ENCODE data around the gene ARHGAP24. TPM values are rescaled to one million over a fixed set of nuclear protein-coding genes. Genes with fewer than 3 reads are reported as not detected.

Gene ARHGAP24
- total and polyA plus RNA-seq, 2 of the 13 experiments (the other 11 are each of a cell fraction or from before 2014, with no cell fraction given), result 0.07 to 0.55 TPM

- POLR2A ChIA-PET, result no interaction called here
- ATAC-seq, result no peak
- H3K4me2 ChIP-seq (ENCODE audit: low read depth, low read length), result no peak overlapping the region
Observed at GRCh38 chr4:85939595-85939994, 464.6 kb downstream of the ARHGAP24 start.

GRCh38 chr4:85940151-85940550, 465.2 kb downstream of the ARHGAP24 start:
- H3K4me1 ChIP-seq (ENCODE audit: insufficient read depth, low read length), result peaks cover 12% of the 10 kb centered on the region
- H3K27me3 ChIP-seq (ENCODE audit: control insufficient read depth in 1 of 2, insufficient read depth in 2 of 2, low read length in 2 of 2), result no peaks in the 10 kb centered on the region; a peak in 1 of 5 replicates
- no peak for TF ChIP-seq TFDP2 (CRISPR knock-in tag; IDR thresholded peaks at IDR 0.05)
- BruUV-seq (replicated peaks), result no TSS peak
- ChIA-PET POLR2A (no interaction called here), CTCF (ENCODE audit: low intra/inter-chr PET ratio, low total read pairs) (no interaction called here)
- no peak overlapping the region for H2AFZ ChIP-seq (ENCODE audit: low read length)
- no peaks in the 10 kb centered on the region for H3K9me3 ChIP-seq (ENCODE audit: low read length)
- no peak overlapping the region for H3K4me3 ChIP-seq (replicated peaks in 1 of 3; ENCODE audit: insufficient read depth in 1 of 3, low read depth in 2 of 3, low read length in 3 of 3)
- no peak overlapping the region for H3K4me2 ChIP-seq (ENCODE audit: low read depth, low read length)
- no peak for ATAC-seq
- DNase-seq (ENCODE audit: low spot score), result no peak
- in situ Hi-C loops (cut with HindIII; ENCODE audit: extremely low pct_ligation_motif_present, low pct_unique_long_range_greater_than_20kb) (no loop called here), intact Hi-C loops (cut with micrococcal nuclease; ENCODE audit: unreplicated experiment) (no loop called here)
- H4K20me1 ChIP-seq (ENCODE audit: insufficient read depth, low read length), result no peaks in the 10 kb centered on the region
- no peaks in the 10 kb centered on the region for H3K36me3 ChIP-seq (replicated peaks in 1 of 2; ENCODE audit: control insufficient read depth in 1 of 2, insufficient read depth in 2 of 2, low read length in 2 of 2)
- no peak overlapping the region for H3K9ac ChIP-seq (ENCODE audit: insufficient read depth, low read depth, low read length)
- no peak overlapping the region for H3K27ac ChIP-seq (ENCODE audit: extremely low read length, insufficient read depth, low read length)
- H3K79me2 ChIP-seq (ENCODE audit: insufficient read depth, low read length), result no peaks in the 10 kb centered on the region
- FAIRE-seq, result no peak

More at GRCh38 chr4:85939595-85939994, 464.6 kb downstream of the ARHGAP24 start:
- H3K79me2 ChIP-seq (ENCODE audit: insufficient read depth, low read length), result no peaks in the 10 kb centered on the region
- no peak for FAIRE-seq
- TF ChIP-seq NR2F1 (CRISPR knock-in tag; IDR thresholded peaks at IDR 0.05) (no peak), SP140L (CRISPR knock-in tag; IDR thresholded peaks at IDR 0.05; ENCODE audit: borderline replicate concordance) (no peak), ZNF577 (CRISPR knock-in tag; IDR thresholded peaks at IDR 0.05; ENCODE audit: borderline replicate concordance, low read depth) (no peak), KLF9 (CRISPR knock-in tag; IDR thresholded peaks at IDR 0.05; ENCODE audit: low read depth) (no peak), ZBTB44 (CRISPR knock-in tag; IDR thresholded peaks at IDR 0.05) (no peak)
- H3K4me1 ChIP-seq (ENCODE audit: insufficient read depth, low read length), result peaks cover 12% of the 10 kb centered on the region
- H3K9ac ChIP-seq (ENCODE audit: insufficient read depth, low read depth, low read length), result no peak overlapping the region
- BruUV-seq (replicated peaks), result no TSS peak
- DNase-seq (ENCODE audit: low spot score), result no peak
- in situ Hi-C loops (cut with HindIII; ENCODE audit: extremely low pct_ligation_motif_present, low pct_unique_long_range_greater_than_20kb), result no loop called here
- CTCF ChIA-PET (ENCODE audit: low intra/inter-chr PET ratio, low total read pairs), result no interaction called here
- no peak overlapping the region for H3K4me3 ChIP-seq (replicated peaks in 1 of 3; ENCODE audit: insufficient read depth in 1 of 3, low read depth in 2 of 3, low read length in 3 of 3)
- H2AFZ ChIP-seq (ENCODE audit: low read length), result no peak overlapping the region
- no peaks in the 10 kb centered on the region for H4K20me1 ChIP-seq (ENCODE audit: insufficient read depth, low read length)
- H3K36me3 ChIP-seq (replicated peaks in 1 of 2; ENCODE audit: control insufficient read depth in 1 of 2, insufficient read depth in 2 of 2, low read length in 2 of 2), result no peaks in the 10 kb centered on the region
- H3K27me3 ChIP-seq (ENCODE audit: control insufficient read depth in 1 of 2, insufficient read depth in 2 of 2, low read length in 2 of 2), result no peaks in the 10 kb centered on the region; a peak in 1 of 5 replicates
- H3K9me3 ChIP-seq (ENCODE audit: low read length), result no peaks in the 10 kb centered on the region
- intact Hi-C loops (cut with micrococcal nuclease; ENCODE audit: unreplicated experiment), result no loop called here
- no peak overlapping the region for H3K27ac ChIP-seq (ENCODE audit: extremely low read length, insufficient read depth, low read length)
- WGBS (ENCODE audit: low lambda C conversion rate), result 3% methylated on average over 6 of the region's 6 CpGs

Data from HepG2 (cell line).